ENCODE measurements around the gene SEC62.

SEC62 gene

GRCh38 chr3:169966428-169966950 lies at the start of gene SEC62:
Gene SEC62 (plus strand): TSS chr3:169966807. CDS start chr3:169966823, 16 bp downstream.
- DNase-seq = peak; percentile 91

- DNase-seq = no peak
Observed at GRCh38 chr3:169923189-169923588, 43.4 kb upstream of the SEC62 start.

GRCh38 chr3:169923831-169924230 lies 42.8 kb upstream of the SEC62 start:
- no peak for DNase-seq

- no peak for DNase-seq
Observed at GRCh38 chr3:169929830-169930519, 36.6 kb upstream of the SEC62 start.

GRCh38 chr3:169930843-169931242 lies 35.8 kb upstream of the SEC62 start:
- DNase-seq = no peak

GRCh38 chr3:169931747-169932520 lies 34.7 kb upstream of the SEC62 start:
- DNase-seq = no peak

- no peak for DNase-seq
Observed at GRCh38 chr3:169939320-169939719, 27.3 kb upstream of the SEC62 start.

GRCh38 chr3:169939751-169940150 lies 26.9 kb upstream of the SEC62 start:
- no peak for DNase-seq

- no peak for DNase-seq
Observed at GRCh38 chr3:169940470-169941181, 26.0 kb upstream of the SEC62 start.

GRCh38 chr3:169945313-169945712 lies 21.3 kb upstream of the SEC62 start:
- DNase-seq = no peak

- DNase-seq = no peak
Observed at GRCh38 chr3:169946336-169946735, 20.3 kb upstream of the SEC62 start.

GRCh38 chr3:169948559-169949448 lies 17.8 kb upstream of the SEC62 start:
- no peak for DNase-seq

- DNase-seq = no peak
Observed at GRCh38 chr3:169952045-169952444, 14.6 kb upstream of the SEC62 start.

- no peak for DNase-seq
Observed at GRCh38 chr3:169953462-169954141, 13.0 kb upstream of the SEC62 start.

GRCh38 chr3:169954142-169954756 lies 12.4 kb upstream of the SEC62 start:
- DNase-seq = no peak

GRCh38 chr3:169955406-169955805 lies 11.2 kb upstream of the SEC62 start:
- DNase-seq = no peak

- no peak for DNase-seq
Observed at GRCh38 chr3:169964176-169964575, 2.4 kb upstream of the SEC62 start.

GRCh38 chr3:169965562-169966427 lies 812 bp upstream of the SEC62 start:
- DNase-seq = peak in 1 of 2 donors; percentile 64

- DNase-seq = peak in 1 of 2 donors; percentile 67
Observed at GRCh38 chr3:169966951-169967915, 626 bp downstream of the SEC62 start.

Measured in hippocampal formation (tissue), 2 donors.